SK-N-SH treated with all-trans-retinoic acid at 6 μM for 48 hours (cell line): ENCODE measurements around the gene ZFYVE19.

Source experiments
- ATAC-seq: fragments of 200-7000 bp; cut with Tn5 transposase; 3 replicates; pipeline ENCODE4 v1.9.1; 2020; ENCODE audit warnings: mild to moderate bottlenecking, moderate library complexity
- ARNTL ChIP-seq: fragments of 450-650 bp; formaldehyde crosslinking; IDR thresholded peaks from 2 replicates; pipeline ENCODE4 v1.5.0; 2020; ENCODE audit warnings: low read depth, mild to moderate bottlenecking, moderate library complexity, borderline replicate concordance
- BACH2 ChIP-seq: fragments of 250-450 bp; sonication (Bioruptor Pico); IDR thresholded peaks from 2 replicates; pipeline ENCODE4 v1.9.0; 2021; ENCODE audit warnings: mild to moderate bottlenecking, borderline replicate concordance
- CREB5 ChIP-seq: fragments of 250-450 bp; sonication (Bioruptor Pico); IDR thresholded peaks from 2 replicates; pipeline ENCODE4 v1.5.1; 2020; ENCODE audit warnings: low read depth, mild to moderate bottlenecking, moderate library complexity
- CSDC2 ChIP-seq: fragments of 250-450 bp; sonication (Bioruptor Pico); IDR thresholded peaks from 2 replicates; pipeline ENCODE4 v1.5.0; 2020; ENCODE audit warnings: mild to moderate bottlenecking, moderate library complexity
- CSRNP3 ChIP-seq: fragments of 250-450 bp; sonication (Bioruptor Pico); IDR thresholded peaks from 2 replicates; pipeline ENCODE4 v1.5.1; 2021; ENCODE audit warnings: mild to moderate bottlenecking, moderate library complexity
- ESRRG ChIP-seq: fragments of 250-450 bp; sonication (Bioruptor Pico); IDR thresholded peaks from 2 replicates; pipeline ENCODE4 v1.6.1; 2021; ENCODE audit warnings: mild to moderate bottlenecking
- GLIS3 ChIP-seq: fragments of 250-450 bp; sonication (Bioruptor Pico); IDR thresholded peaks from 2 replicates; pipeline ENCODE4 v1.5.0; 2020; ENCODE audit warnings: mild to moderate bottlenecking, moderate library complexity
- ISL1 ChIP-seq: fragments of 250-450 bp; sonication (Bioruptor Pico); IDR thresholded peaks from 2 replicates; pipeline ENCODE4 v2.1.2; 2022; ENCODE audit warnings: mild to moderate bottlenecking, moderate library complexity
- OSR1 ChIP-seq: fragments of 250-450 bp; sonication (Bioruptor Pico); IDR thresholded peaks from 2 replicates; pipeline ENCODE4 v1.8.0; 2022; ENCODE audit warnings: moderate library complexity, mild to moderate bottlenecking, inconsistent platforms
- PATZ1 ChIP-seq: fragments of 250-450 bp; sonication (Bioruptor Pico); IDR thresholded peaks from 2 replicates; pipeline ENCODE4 v1.8.0; 2020; ENCODE audit warnings: mild to moderate bottlenecking, moderate library complexity, borderline replicate concordance
- POU6F1 ChIP-seq: fragments of 250-450 bp; sonication (Bioruptor Pico); IDR thresholded peaks from 2 replicates; pipeline ENCODE4 v1.8.0; 2021; ENCODE audit warnings: low read depth, mild to moderate bottlenecking, moderate library complexity, borderline replicate concordance
- PPARA ChIP-seq: fragments of 250-450 bp; sonication (Bioruptor Pico); IDR thresholded peaks from 2 replicates; pipeline ENCODE4 v1.5.0; 2020; ENCODE audit warnings: mild to moderate bottlenecking, borderline replicate concordance
- RARB ChIP-seq: fragments of 250-450 bp; sonication (Bioruptor Pico); IDR thresholded peaks from 2 replicates; pipeline ENCODE4 v1.8.0; 2021; ENCODE audit warnings: mild to moderate bottlenecking, moderate library complexity
- SNAI2 ChIP-seq: fragments of 250-450 bp; sonication (Bioruptor Pico); IDR thresholded peaks from 2 replicates; pipeline ENCODE4 v1.5.0; 2020; ENCODE audit warnings: mild to moderate bottlenecking, moderate library complexity
- TCF4 ChIP-seq: fragments of 250-450 bp; sonication (Bioruptor Pico); IDR thresholded peaks from 2 replicates; pipeline ENCODE4 v1.8.0; 2021; ENCODE audit warnings: mild to moderate bottlenecking, moderate library complexity, borderline replicate concordance
- TOX ChIP-seq: fragments of 250-450 bp; sonication (Bioruptor Pico); IDR thresholded peaks from 2 replicates; pipeline ENCODE4 v1.8.0; 2021; ENCODE audit warnings: mild to moderate bottlenecking, moderate library complexity, borderline replicate concordance
- ZC3H10 ChIP-seq: fragments of 250-450 bp; sonication (Bioruptor Pico); IDR thresholded peaks from 2 replicates; pipeline ENCODE4 v1.5.1; 2021; ENCODE audit warnings: mild to moderate bottlenecking, moderate library complexity
- ZFP3 ChIP-seq: fragments of 250-450 bp; sonication (Bioruptor Pico); IDR thresholded peaks from 2 replicates; pipeline ENCODE4 v1.5.0; 2020; ENCODE audit warnings: mild to moderate bottlenecking, moderate library complexity
- ZFP30 ChIP-seq: fragments of 450-650 bp; formaldehyde crosslinking; IDR thresholded peaks from 2 replicates; pipeline ENCODE4 v1.5.0; 2022; ENCODE audit warnings: mild to moderate bottlenecking, moderate library complexity
- ZNF565 ChIP-seq: fragments of 450-650 bp; formaldehyde crosslinking; conservative IDR thresholded peaks from 2 replicates; pipeline ENCODE4 v1.5.0; 2020; ENCODE audit warnings: low read depth, mild to moderate bottlenecking, moderate library complexity
- ZNF70 ChIP-seq: fragments of 450-650 bp; formaldehyde crosslinking; IDR thresholded peaks from 2 replicates; pipeline ENCODE4 v1.5.0; 2020; ENCODE audit warnings: mild to moderate bottlenecking, moderate library complexity
- ZNF8 ChIP-seq: fragments of 450-650 bp; formaldehyde crosslinking; IDR thresholded peaks from 2 replicates; pipeline ENCODE4 v1.5.0; 2020; ENCODE audit warnings: mild to moderate bottlenecking, moderate library complexity

The ZFYVE19 gene

GRCh38 chr15:40819048-40819447 lies 12.2 kb downstream of the ZFYVE19 start:
- TF ChIP-seq ZNF8 (no peak), BACH2 (CRISPR knock-in tag) (no peak), POU6F1 (no peak), OSR1 (CRISPR knock-in tag) (no peak), ARNTL (CRISPR knock-in tag) (no peak), CREB5 (CRISPR knock-in tag) (no peak), TOX (CRISPR knock-in tag) (no peak), RARB (no peak), CSDC2 (CRISPR knock-in tag) (no peak), ESRRG (no peak), ZNF565 (CRISPR knock-in tag) (no peak), CSRNP3 (CRISPR knock-in tag) (no peak)
- TF ChIP-seq, all 23 proteins: peak for 0
- no peak for ATAC-seq

- no peak for ATAC-seq
Measured at GRCh38 chr15:40821195-40821594, 14.3 kb downstream of the ZFYVE19 start.

GRCh38 chr15:40823572-40824343 lies 16.9 kb downstream of the ZFYVE19 start:
- no peak for TF ChIP-seq CSDC2 (CRISPR knock-in tag)
- no peak for TF ChIP-seq ZFP3
- TF ChIP-seq OSR1 (CRISPR knock-in tag) = no peak
- no peak for TF ChIP-seq SNAI2 (CRISPR knock-in tag)
- no peak for TF ChIP-seq PPARA
- TF ChIP-seq TOX (CRISPR knock-in tag) = no peak
- ATAC-seq = no peak

More at GRCh38 chr15:40821195-40821594, 14.3 kb downstream of the ZFYVE19 start:
- TF ChIP-seq ZFP3 = no peak
- TF ChIP-seq OSR1 (CRISPR knock-in tag) = no peak
- no peak for TF ChIP-seq TCF4 (CRISPR knock-in tag)
- no peak for TF ChIP-seq ZC3H10 (CRISPR knock-in tag)
- no peak for TF ChIP-seq CSDC2 (CRISPR knock-in tag)
- TF ChIP-seq SNAI2 (CRISPR knock-in tag) = no peak
- TF ChIP-seq ZNF70 (CRISPR knock-in tag) = no peak
- no peak for TF ChIP-seq ARNTL (CRISPR knock-in tag)
- no peak for TF ChIP-seq ZFP30 (CRISPR knock-in tag)
- no peak for TF ChIP-seq ESRRG
- TF ChIP-seq RARB = no peak
- no peak for TF ChIP-seq ZNF8
- no peak for TF ChIP-seq PATZ1 (CRISPR knock-in tag)
- TF ChIP-seq PPARA = no peak
- TF ChIP-seq ZNF565 (CRISPR knock-in tag) = no peak
- TF ChIP-seq ISL1 (CRISPR knock-in tag) = no peak
- TF ChIP-seq GLIS3 (CRISPR knock-in tag) = no peak
